B cell (primary cell): ENCODE measurements around the gene DAZL.
"Not testable (repeated sequence)": the region's sequence is repeated elsewhere in the genome, so short reads cannot be mapped to it uniquely, and the experiment has no call there.

ENCODE experiments used
- EZH2 ChIP-seq: IDR thresholded peaks from 2 replicates; pipeline ENCODE4 v1.6.1; 2012; ENCODE audit warnings: borderline replicate concordance, low read depth, mild to moderate bottlenecking, moderate library complexity, low read length; ENCODE audit not compliant: insufficient read depth, poor library complexity, severe bottlenecking
- TF ChIP-seq, protein P1 (sequence below): fragments of 200-600 bp; IDR thresholded peaks from one replicate; pipeline ENCODE4 v1.8.0; 2022; ENCODE audit warnings: antibody characterized with exemption, mild to moderate bottlenecking

GRCh38 chr3:16617155-16617554, 11.9 kb upstream of the DAZL start:
- TF ChIP-seq, protein P1, sequence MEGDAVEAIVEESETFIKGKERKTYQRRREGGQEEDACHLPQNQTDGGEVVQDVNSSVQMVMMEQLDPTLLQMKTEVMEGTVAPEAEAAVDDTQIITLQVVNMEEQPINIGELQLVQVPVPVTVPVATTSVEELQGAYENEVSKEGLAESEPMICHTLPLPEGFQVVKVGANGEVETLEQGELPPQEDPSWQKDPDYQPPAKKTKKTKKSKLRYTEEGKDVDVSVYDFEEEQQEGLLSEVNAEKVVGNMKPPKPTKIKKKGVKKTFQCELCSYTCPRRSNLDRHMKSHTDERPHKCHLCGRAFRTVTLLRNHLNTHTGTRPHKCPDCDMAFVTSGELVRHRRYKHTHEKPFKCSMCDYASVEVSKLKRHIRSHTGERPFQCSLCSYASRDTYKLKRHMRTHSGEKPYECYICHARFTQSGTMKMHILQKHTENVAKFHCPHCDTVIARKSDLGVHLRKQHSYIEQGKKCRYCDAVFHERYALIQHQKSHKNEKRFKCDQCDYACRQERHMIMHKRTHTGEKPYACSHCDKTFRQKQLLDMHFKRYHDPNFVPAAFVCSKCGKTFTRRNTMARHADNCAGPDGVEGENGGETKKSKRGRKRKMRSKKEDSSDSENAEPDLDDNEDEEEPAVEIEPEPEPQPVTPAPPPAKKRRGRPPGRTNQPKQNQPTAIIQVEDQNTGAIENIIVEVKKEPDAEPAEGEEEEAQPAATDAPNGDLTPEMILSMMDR, result not testable (repeated sequence)
- not testable (repeated sequence) for TF ChIP-seq EZH2
